ENCODE results near the gene MYO16.

The MYO16 gene

GRCh38 chr13:109146393-109146792, 517.0 kb downstream of the MYO16 start:
- H3K27ac ChIP-seq: no peak overlapping the region
- no peak for TF ChIP-seq ZFX (IDR thresholded peaks at IDR 0.05)
- TF ChIP-seq CTCF (conservative IDR thresholded peaks at IDR 0.05): no peak

- TF ChIP-seq CTCF (conservative IDR thresholded peaks at IDR 0.05): no peak
- TF ChIP-seq ZFX (IDR thresholded peaks at IDR 0.05): no peak
- no peak overlapping the region for H3K27ac ChIP-seq
Measured at GRCh38 chr13:109146912-109147647, 517.7 kb downstream of the MYO16 start.

GRCh38 chr13:109148243-109148642, 518.8 kb downstream of the MYO16 start:
- H3K27ac ChIP-seq: no peak overlapping the region
- no peak for TF ChIP-seq CTCF (conservative IDR thresholded peaks at IDR 0.05)
- TF ChIP-seq ZFX (IDR thresholded peaks at IDR 0.05): no peak

- TF ChIP-seq CTCF (conservative IDR thresholded peaks at IDR 0.05): no peak
- TF ChIP-seq ZFX (IDR thresholded peaks at IDR 0.05): no peak
- no peak overlapping the region for H3K27ac ChIP-seq
Measured at GRCh38 chr13:109150696-109151095, 521.3 kb downstream of the MYO16 start.

- H3K27ac ChIP-seq: no peak overlapping the region
- TF ChIP-seq ZFX (IDR thresholded peaks at IDR 0.05) (no peak), CTCF (conservative IDR thresholded peaks at IDR 0.05) (no peak)
Measured at GRCh38 chr13:109151255-109151654, 521.8 kb downstream of the MYO16 start.

- TF ChIP-seq ZFX (IDR thresholded peaks at IDR 0.05) (no peak), CTCF (conservative IDR thresholded peaks at IDR 0.05) (no peak)
- H3K27ac ChIP-seq: no peak overlapping the region
Measured at GRCh38 chr13:109151696-109152095, 522.3 kb downstream of the MYO16 start.

GRCh38 chr13:109152311-109152820, 523.0 kb downstream of the MYO16 start:
- no peak for TF ChIP-seq ZFX (IDR thresholded peaks at IDR 0.05)
- TF ChIP-seq CTCF (conservative IDR thresholded peaks at IDR 0.05): no peak
- no peak overlapping the region for H3K27ac ChIP-seq

Data from C4-2B (cell line).